ENCODE measurements around the gene GADL1.

GADL1 gene

DNA sequence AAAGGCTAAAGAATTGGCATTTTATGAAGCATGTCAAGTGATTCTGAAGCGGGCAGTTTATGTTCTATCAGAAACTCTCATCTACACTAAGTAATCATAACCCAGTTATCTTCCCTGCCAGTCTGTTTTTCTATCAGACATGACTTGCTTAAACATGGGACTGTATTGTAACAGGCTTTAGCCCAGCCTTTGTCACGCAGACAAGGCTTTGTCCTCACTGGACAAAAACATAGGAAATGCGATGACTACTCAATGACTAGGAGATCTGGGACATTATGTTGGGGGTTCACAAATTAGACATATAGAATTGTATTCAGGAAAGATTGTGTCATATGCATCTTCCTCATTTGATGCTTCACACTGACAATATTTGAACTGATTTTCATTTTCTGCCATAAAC is 115.5 kb downstream of the GADL1 start:
- Histone ChIP-seq H2AFZ (ENCODE audit: low read depth, low read length) (no peak overlapping the region), H3K14ac (ENCODE audit: low read length in 2 of 2) (no peak overlapping the region), H3K4me3 (ENCODE audit: insufficient read depth in 1 of 2, low read depth in 1 of 2, low read length in 2 of 2) (no peak overlapping the region), H3K4me1 (ENCODE audit: control insufficient read depth, insufficient read depth, low read depth, low read length) (no peaks in the 10 kb centered on the region), H3K27ac (ENCODE audit: low read length, poor library complexity, severe bottlenecking) (no peak overlapping the region), H3K9me3 (ENCODE audit: control insufficient read depth, low read length) (no peaks in the 10 kb centered on the region), H3K36me3 (ENCODE audit: control insufficient read depth in 1 of 2, insufficient read depth in 2 of 2, low read depth in 1 of 2, low read length in 2 of 2) (no peaks in the 10 kb centered on the region), H3K27me3 (ENCODE audit: control insufficient read depth in 1 of 2, insufficient read depth in 1 of 2, low read length in 2 of 2) (peaks cover 0 to 4% of the 10 kb centered on the region in 2 experiments), H3K79me1 (replicated peaks; ENCODE audit: low read length, poor library complexity, severe bottlenecking) (no peaks in the 10 kb centered on the region), H4K8ac (ENCODE audit: low read length) (no peak overlapping the region), H2BK15ac (ENCODE audit: low read depth, poor library complexity, severe bottlenecking) (no peak overlapping the region), H2AK5ac (ENCODE audit: low read length, severe bottlenecking) (no peak overlapping the region), H3K4me2 (ENCODE audit: low read length, poor library complexity, severe bottlenecking) (no peak overlapping the region), H3K23ac (ENCODE audit: low read length in 2 of 2) (no peak overlapping the region), H2BK120ac (ENCODE audit: low read depth, low read length) (no peak overlapping the region), H4K91ac (ENCODE audit: low read length) (no peak overlapping the region), H2BK5ac (ENCODE audit: low read depth, low read length, poor library complexity, severe bottlenecking) (no peak overlapping the region), H3K9ac (ENCODE audit: low read length) (no peak overlapping the region), H3K4ac (ENCODE audit: low read depth in 1 of 2, low read length in 2 of 2) (no peak overlapping the region), H2BK12ac (ENCODE audit: low read length in 2 of 2) (no peak overlapping the region), H3K18ac (ENCODE audit: low read depth in 1 of 2, low read length in 2 of 2) (no peak overlapping the region)
- WGBS, result 96% methylated on average over 3 of the region's 3 CpGs
- no peak for DNase-seq

- Histone ChIP-seq H3K14ac (ENCODE audit: low read length in 2 of 2) (no peak overlapping the region), H3K4me3 (ENCODE audit: insufficient read depth in 1 of 2, low read depth in 1 of 2, low read length in 2 of 2) (no peak overlapping the region), H2BK15ac (ENCODE audit: low read depth, poor library complexity, severe bottlenecking) (no peak overlapping the region), H3K4ac (ENCODE audit: low read depth in 1 of 2, low read length in 2 of 2) (no peak overlapping the region), H3K9me3 (ENCODE audit: control insufficient read depth, low read length) (no peaks in the 10 kb centered on the region), H4K91ac (ENCODE audit: low read length) (no peak overlapping the region), H2BK5ac (ENCODE audit: low read depth, low read length, poor library complexity, severe bottlenecking) (no peak overlapping the region), H2BK12ac (ENCODE audit: low read length in 2 of 2) (no peak overlapping the region), H3K4me2 (ENCODE audit: low read length, poor library complexity, severe bottlenecking) (no peak overlapping the region), H3K9ac (ENCODE audit: low read length) (no peak overlapping the region), H3K27ac (ENCODE audit: low read length, poor library complexity, severe bottlenecking) (no peak overlapping the region), H3K79me1 (replicated peaks; ENCODE audit: low read length, poor library complexity, severe bottlenecking) (no peaks in the 10 kb centered on the region), H3K18ac (ENCODE audit: low read depth in 1 of 2, low read length in 2 of 2) (no peak overlapping the region), H3K27me3 (ENCODE audit: control insufficient read depth in 1 of 2, insufficient read depth in 1 of 2, low read length in 2 of 2) (peaks cover 0 to 4% of the 10 kb centered on the region in 2 experiments), H3K36me3 (ENCODE audit: control insufficient read depth in 1 of 2, insufficient read depth in 2 of 2, low read depth in 1 of 2, low read length in 2 of 2) (no peaks in the 10 kb centered on the region), H2BK120ac (ENCODE audit: low read depth, low read length) (no peak overlapping the region), H4K8ac (ENCODE audit: low read length) (no peak overlapping the region), H3K23ac (ENCODE audit: low read length in 2 of 2) (no peak overlapping the region), H2AFZ (ENCODE audit: low read depth, low read length) (no peak overlapping the region), H2AK5ac (ENCODE audit: low read length, severe bottlenecking) (no peak overlapping the region), H3K4me1 (ENCODE audit: control insufficient read depth, insufficient read depth, low read depth, low read length) (no peaks in the 10 kb centered on the region)
- no peak for DNase-seq
- WGBS, result 85% methylated on average over 4 of the region's 5 CpGs
Measured at GRCh38 chr3:30777426-30778113, 116.9 kb downstream of the GADL1 start.

- Histone ChIP-seq H3K9me3 (ENCODE audit: control insufficient read depth, low read length) (no peaks in the 10 kb centered on the region), H3K23ac (ENCODE audit: low read length in 2 of 2) (no peak overlapping the region), H3K27me3 (ENCODE audit: control insufficient read depth in 1 of 2, insufficient read depth in 1 of 2, low read length in 2 of 2) (no peaks in the 10 kb centered on the region), H2BK120ac (ENCODE audit: low read depth, low read length) (no peak overlapping the region), H3K14ac (ENCODE audit: low read length in 2 of 2) (no peak overlapping the region), H3K9ac (ENCODE audit: low read length) (no peak overlapping the region), H2BK15ac (ENCODE audit: low read depth, poor library complexity, severe bottlenecking) (no peak overlapping the region), H3K27ac (ENCODE audit: low read length, poor library complexity, severe bottlenecking) (no peak overlapping the region), H3K36me3 (ENCODE audit: control insufficient read depth in 1 of 2, insufficient read depth in 2 of 2, low read depth in 1 of 2, low read length in 2 of 2) (no peaks in the 10 kb centered on the region), H3K4me3 (ENCODE audit: insufficient read depth in 1 of 2, low read depth in 1 of 2, low read length in 2 of 2) (no peak overlapping the region), H2AK5ac (ENCODE audit: low read length, severe bottlenecking) (no peak overlapping the region), H4K91ac (ENCODE audit: low read length) (no peak overlapping the region), H3K18ac (ENCODE audit: low read depth in 1 of 2, low read length in 2 of 2) (no peak overlapping the region), H2AFZ (ENCODE audit: low read depth, low read length) (no peak overlapping the region), H4K8ac (ENCODE audit: low read length) (peak overlapping the region; percentile 4), H3K4ac (ENCODE audit: low read depth in 1 of 2, low read length in 2 of 2) (no peak overlapping the region), H3K4me2 (ENCODE audit: low read length, poor library complexity, severe bottlenecking) (no peak overlapping the region), H2BK12ac (ENCODE audit: low read length in 2 of 2) (no peak overlapping the region), H3K4me1 (ENCODE audit: control insufficient read depth, insufficient read depth, low read depth, low read length) (no peaks in the 10 kb centered on the region), H2BK5ac (ENCODE audit: low read depth, low read length, poor library complexity, severe bottlenecking) (no peak overlapping the region), H3K79me1 (replicated peaks; ENCODE audit: low read length, poor library complexity, severe bottlenecking) (no peaks in the 10 kb centered on the region)
- no peak for DNase-seq
- WGBS, result 72% methylated on average over 3 of the region's 3 CpGs
Measured at GRCh38 chr3:30776186-30776815, 118.2 kb downstream of the GADL1 start.

GRCh38 chr3:30775040-30775439 is 119.4 kb downstream of the GADL1 start:
- H2AFZ ChIP-seq (ENCODE audit: low read depth, low read length), result no peak overlapping the region
- no peak overlapping the region for H2BK15ac ChIP-seq (ENCODE audit: low read depth, poor library complexity, severe bottlenecking)
- H3K79me1 ChIP-seq (replicated peaks; ENCODE audit: low read length, poor library complexity, severe bottlenecking), result no peaks in the 10 kb centered on the region
- H3K4me1 ChIP-seq (ENCODE audit: control insufficient read depth, insufficient read depth, low read depth, low read length), result peaks cover 2% of the 10 kb centered on the region
- no peak overlapping the region for H3K4ac ChIP-seq (ENCODE audit: low read depth in 1 of 2, low read length in 2 of 2)
- H2BK5ac ChIP-seq (ENCODE audit: low read depth, low read length, poor library complexity, severe bottlenecking), result no peak overlapping the region
- 94% methylated on average over 9 of the region's 10 CpGs for WGBS
- no peak overlapping the region for H3K23ac ChIP-seq (ENCODE audit: low read length in 2 of 2)
- no peak overlapping the region for H3K27ac ChIP-seq (ENCODE audit: low read length, poor library complexity, severe bottlenecking)
- H3K4me2 ChIP-seq (ENCODE audit: low read length, poor library complexity, severe bottlenecking), result no peak overlapping the region
- no peaks in the 10 kb centered on the region for H3K36me3 ChIP-seq (ENCODE audit: control insufficient read depth in 1 of 2, insufficient read depth in 2 of 2, low read depth in 1 of 2, low read length in 2 of 2)
- no peak overlapping the region for H4K8ac ChIP-seq (ENCODE audit: low read length)
- no peak overlapping the region for H2BK12ac ChIP-seq (ENCODE audit: low read length in 2 of 2)
- H3K9me3 ChIP-seq (ENCODE audit: control insufficient read depth, low read length), result no peaks in the 10 kb centered on the region
- H4K91ac ChIP-seq (ENCODE audit: low read length), result no peak overlapping the region
- no peak overlapping the region for H3K9ac ChIP-seq (ENCODE audit: low read length)
- peak overlapping the region in 1 of 2 experiments; percentile 2 for H3K4me3 ChIP-seq (ENCODE audit: insufficient read depth in 1 of 2, low read depth in 1 of 2, low read length in 2 of 2)
- no peak overlapping the region for H3K18ac ChIP-seq (ENCODE audit: low read depth in 1 of 2, low read length in 2 of 2)
- no peaks in the 10 kb centered on the region for H3K27me3 ChIP-seq (ENCODE audit: control insufficient read depth in 1 of 2, insufficient read depth in 1 of 2, low read length in 2 of 2)
- H3K14ac ChIP-seq (ENCODE audit: low read length in 2 of 2), result no peak overlapping the region
- H2AK5ac ChIP-seq (ENCODE audit: low read length, severe bottlenecking), result no peak overlapping the region
- no peak for DNase-seq
- H2BK120ac ChIP-seq (ENCODE audit: low read depth, low read length), result no peak overlapping the region

Data from mesenchymal stem cell (in vitro differentiated cells and primary cell).